Measurements from ENCODE around the gene UQCR11.

UQCR11 gene

GRCh38 chr19:1618157-1619093 lies 13.2 kb upstream of the UQCR11 start:
- H3K4me3 ChIP-seq = no peak overlapping the region
- H3K9me3 ChIP-seq = no peaks in the 10 kb centered on the region
- H3K27me3 ChIP-seq = no peaks in the 10 kb centered on the region
- no peak for DNase-seq
- intact Hi-C loops (cut with DNase I; ENCODE audit: low total_unique reads) = no loop called here
- H3K36me3 ChIP-seq = peaks cover 30 to 94% (median 57%) of the 10 kb centered on the region in 3 donors
- H3K4me1 ChIP-seq = peaks cover 0 to 5% (median 0%) of the 10 kb centered on the region in 4 donors
- H3K27ac ChIP-seq = no peak overlapping the region
- peak in 1 of 2 experiments; percentile 23 for TF ChIP-seq CTCF (IDR thresholded peaks at IDR 0.05)

- no peak for DNase-seq
- H3K4me3 ChIP-seq = no peak overlapping the region
- H3K4me1 ChIP-seq = peaks cover 0 to 5% (median 0%) of the 10 kb centered on the region in 4 donors
- no peak for TF ChIP-seq CTCF (IDR thresholded peaks at IDR 0.05)
- no peaks in the 10 kb centered on the region for H3K27me3 ChIP-seq
- intact Hi-C loops (cut with DNase I; ENCODE audit: low total_unique reads) = no loop called here
- peaks cover 36 to 99% (median 67%) of the 10 kb centered on the region in 3 donors for H3K36me3 ChIP-seq
- no peak overlapping the region for H3K27ac ChIP-seq
- no peaks in the 10 kb centered on the region for H3K9me3 ChIP-seq
Observed at GRCh38 chr19:1616875-1617274, 11.6 kb upstream of the UQCR11 start.

- no peak for TF ChIP-seq CTCF (IDR thresholded peaks at IDR 0.05)
Observed at GRCh38 chr19:1616396-1616795, 11.1 kb upstream of the UQCR11 start.

GRCh38 chr19:1615156-1615765 lies 10.0 kb upstream of the UQCR11 start:
- Histone ChIP-seq H3K4me1 (peaks cover 0 to 5% (median 0%) of the 10 kb centered on the region in 4 donors), H3K4me3 (no peak overlapping the region), H3K27ac (no peak overlapping the region), H3K27me3 (no peaks in the 10 kb centered on the region), H3K9me3 (no peaks in the 10 kb centered on the region), H3K36me3 (peaks cover 53 to 99% (median 69%) of the 10 kb centered on the region in 3 donors)
- DNase-seq = no peak
- no peak for TF ChIP-seq CTCF (IDR thresholded peaks at IDR 0.05)
- intact Hi-C loops (cut with DNase I; ENCODE audit: low total_unique reads) = no loop called here

More at GRCh38 chr19:1616396-1616795, 11.1 kb upstream of the UQCR11 start:
- Histone ChIP-seq H3K27me3 (no peaks in the 10 kb centered on the region), H3K4me3 (no peak overlapping the region), H3K9me3 (no peaks in the 10 kb centered on the region), H3K4me1 (peaks cover 0 to 5% (median 0%) of the 10 kb centered on the region in 4 donors), H3K27ac (no peak overlapping the region), H3K36me3 (peaks cover 41 to 99% (median 67%) of the 10 kb centered on the region in 3 donors)
- intact Hi-C loops (cut with DNase I; ENCODE audit: low total_unique reads) = no loop called here
- no peak for DNase-seq

GRCh38 chr19:1613808-1614570 lies 8.7 kb upstream of the UQCR11 start:
- H3K4me1 ChIP-seq = peaks cover 0 to 5% (median 0%) of the 10 kb centered on the region in 4 donors
- no peak for DNase-seq
- no peaks in the 10 kb centered on the region for H3K9me3 ChIP-seq
- no peak overlapping the region for H3K4me3 ChIP-seq
- H3K27me3 ChIP-seq = no peaks in the 10 kb centered on the region
- peaks cover 53 to 99% (median 61%) of the 10 kb centered on the region in 3 donors for H3K36me3 ChIP-seq
- H3K27ac ChIP-seq = no peak overlapping the region
- TF ChIP-seq CTCF (IDR thresholded peaks at IDR 0.05) = no peak
- intact Hi-C loops (cut with DNase I; ENCODE audit: low total_unique reads) = no loop called here

Measured in tibial artery (tissue), 4 donors.